Measurements from ENCODE around the gene HNF1B. TPM values are rescaled to one million over a fixed set of nuclear protein-coding genes. Genes with fewer than 3 reads are reported as not detected.

The HNF1B gene
- total RNA-seq, 2 experiments from 2014 or later, result not detected

DNA sequence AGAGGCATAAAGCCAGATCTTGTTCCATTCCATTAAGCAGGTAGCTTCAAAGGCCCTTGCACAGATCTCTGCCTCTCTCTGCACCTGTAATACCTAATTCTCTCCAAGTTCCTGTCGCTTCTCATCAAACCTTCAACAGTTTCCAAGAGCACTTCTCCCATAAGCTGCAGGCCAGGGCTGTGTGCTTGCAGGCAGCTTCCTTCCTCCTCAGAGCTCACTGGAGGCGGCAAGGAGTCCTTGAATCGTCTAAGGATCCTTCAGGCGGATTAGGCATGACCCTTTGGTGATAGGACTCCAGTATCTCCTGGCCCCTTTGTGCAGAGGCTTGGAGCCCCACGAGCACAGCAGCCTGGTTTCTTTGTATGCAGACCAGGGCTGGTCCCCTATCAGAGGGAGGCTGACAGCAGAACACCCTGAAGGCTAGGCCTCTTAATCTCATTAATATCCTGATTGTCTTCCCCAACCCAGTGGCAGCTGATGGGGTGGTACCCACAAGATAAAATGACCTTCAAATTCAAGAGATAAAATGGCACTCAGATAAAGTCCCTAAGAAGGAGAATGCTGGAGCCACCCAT, 19.8 kb downstream of the HNF1B start:
- Histone ChIP-seq H3K4me1 (ENCODE audit: insufficient read depth, low read length) (peaks cover 2% of the 10 kb centered on the region), H3K36me3 (ENCODE audit: insufficient read depth, low read length) (no peaks in the 10 kb centered on the region), H3K27ac (ENCODE audit: low read depth in 1 of 2, low read length in 2 of 2) (no peak overlapping the region), H3K27me3 (ENCODE audit: control insufficient read depth in 1 of 2, insufficient read depth in 2 of 2, low read length in 2 of 2) (peaks cover 0 to 4% of the 10 kb centered on the region in 2 experiments), H3K4me3 (ENCODE audit: low read length) (no peak overlapping the region), H3K9me3 (ENCODE audit: control insufficient read depth in 1 of 2, insufficient read depth in 1 of 2, low read length in 2 of 2) (no peaks in the 10 kb centered on the region)
- H3K36me3 Mint-ChIP-seq (ENCODE audit: low read depth), result no peaks in the 10 kb centered on the region
- H3K4me3 Mint-ChIP-seq, result no peak overlapping the region
- H3K9me3 Mint-ChIP-seq, result no peaks in the 10 kb centered on the region
- POLR2A ChIA-PET, result no interaction called here
- CTCF ChIA-PET, result no interaction called here
- no peak for ATAC-seq (ENCODE audit: poor library complexity)
- intact Hi-C loops (cut with DNase I, micrococcal nuclease), result no loop called here
- no peaks in the 10 kb centered on the region for H3K4me1 Mint-ChIP-seq (ENCODE audit: low read depth)
- no peak overlapping the region for H3K27ac Mint-ChIP-seq
- TF ChIP-seq, protein P1, sequence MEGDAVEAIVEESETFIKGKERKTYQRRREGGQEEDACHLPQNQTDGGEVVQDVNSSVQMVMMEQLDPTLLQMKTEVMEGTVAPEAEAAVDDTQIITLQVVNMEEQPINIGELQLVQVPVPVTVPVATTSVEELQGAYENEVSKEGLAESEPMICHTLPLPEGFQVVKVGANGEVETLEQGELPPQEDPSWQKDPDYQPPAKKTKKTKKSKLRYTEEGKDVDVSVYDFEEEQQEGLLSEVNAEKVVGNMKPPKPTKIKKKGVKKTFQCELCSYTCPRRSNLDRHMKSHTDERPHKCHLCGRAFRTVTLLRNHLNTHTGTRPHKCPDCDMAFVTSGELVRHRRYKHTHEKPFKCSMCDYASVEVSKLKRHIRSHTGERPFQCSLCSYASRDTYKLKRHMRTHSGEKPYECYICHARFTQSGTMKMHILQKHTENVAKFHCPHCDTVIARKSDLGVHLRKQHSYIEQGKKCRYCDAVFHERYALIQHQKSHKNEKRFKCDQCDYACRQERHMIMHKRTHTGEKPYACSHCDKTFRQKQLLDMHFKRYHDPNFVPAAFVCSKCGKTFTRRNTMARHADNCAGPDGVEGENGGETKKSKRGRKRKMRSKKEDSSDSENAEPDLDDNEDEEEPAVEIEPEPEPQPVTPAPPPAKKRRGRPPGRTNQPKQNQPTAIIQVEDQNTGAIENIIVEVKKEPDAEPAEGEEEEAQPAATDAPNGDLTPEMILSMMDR (IDR thresholded peaks at IDR 0.05), result no peak
- DNase-seq, result no peak
- H3K27me3 Mint-ChIP-seq, result peaks cover 9% of the 10 kb centered on the region

DNA sequence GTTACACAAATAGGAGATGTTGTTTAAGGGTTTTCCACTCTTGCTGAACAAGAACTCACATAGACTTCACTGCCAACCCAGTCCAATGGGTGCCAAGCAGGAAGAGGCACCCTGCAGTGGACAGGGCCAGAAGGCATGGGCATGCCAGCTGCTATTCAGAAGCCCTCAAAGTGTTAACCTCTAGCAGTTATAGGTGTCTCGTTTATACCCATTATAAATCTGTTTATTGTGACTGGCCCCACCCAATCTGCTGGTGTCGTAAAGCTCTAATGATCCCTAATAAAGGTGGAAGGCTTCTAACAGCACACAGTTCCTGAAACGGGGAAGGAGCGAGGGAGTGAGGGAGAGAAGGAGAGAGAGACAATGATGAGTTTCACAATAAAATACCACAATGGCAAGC, 23.9 kb downstream of the HNF1B start:
- no peak overlapping the region for H3K27ac Mint-ChIP-seq
- TF ChIP-seq, protein P1 (IDR thresholded peaks at IDR 0.05), result no peak
- H3K4me1 ChIP-seq (ENCODE audit: insufficient read depth, low read length), result peaks cover 2% of the 10 kb centered on the region
- H3K36me3 Mint-ChIP-seq (ENCODE audit: low read depth), result no peaks in the 10 kb centered on the region
- no peak for DNase-seq
- H3K27ac ChIP-seq (ENCODE audit: low read depth in 1 of 2, low read length in 2 of 2), result no peak overlapping the region
- H3K9me3 Mint-ChIP-seq, result no peaks in the 10 kb centered on the region
- H3K4me1 Mint-ChIP-seq (ENCODE audit: low read depth), result no peaks in the 10 kb centered on the region
- intact Hi-C loops (cut with DNase I, micrococcal nuclease), result no loop called here
- no peak overlapping the region for H3K4me3 Mint-ChIP-seq
- H3K9me3 ChIP-seq (ENCODE audit: control insufficient read depth in 1 of 2, insufficient read depth in 1 of 2, low read length in 2 of 2), result no peaks in the 10 kb centered on the region
- peaks cover 9% of the 10 kb centered on the region for H3K27me3 Mint-ChIP-seq
- H3K36me3 ChIP-seq (ENCODE audit: insufficient read depth, low read length), result no peaks in the 10 kb centered on the region
- no peak overlapping the region for H3K4me3 ChIP-seq (ENCODE audit: low read length)
- H3K27me3 ChIP-seq (ENCODE audit: control insufficient read depth in 1 of 2, insufficient read depth in 2 of 2, low read length in 2 of 2), result peaks cover 0 to 4% of the 10 kb centered on the region in 2 experiments
- ChIA-PET CTCF (no interaction called here), POLR2A (interaction anchor here (1.3 kb wide), 1 partner anchor 9 kb away, joined by 3 read pairs; no protein-coding TSS in a partner anchor)
- ATAC-seq (ENCODE audit: poor library complexity), result no peak

DNA sequence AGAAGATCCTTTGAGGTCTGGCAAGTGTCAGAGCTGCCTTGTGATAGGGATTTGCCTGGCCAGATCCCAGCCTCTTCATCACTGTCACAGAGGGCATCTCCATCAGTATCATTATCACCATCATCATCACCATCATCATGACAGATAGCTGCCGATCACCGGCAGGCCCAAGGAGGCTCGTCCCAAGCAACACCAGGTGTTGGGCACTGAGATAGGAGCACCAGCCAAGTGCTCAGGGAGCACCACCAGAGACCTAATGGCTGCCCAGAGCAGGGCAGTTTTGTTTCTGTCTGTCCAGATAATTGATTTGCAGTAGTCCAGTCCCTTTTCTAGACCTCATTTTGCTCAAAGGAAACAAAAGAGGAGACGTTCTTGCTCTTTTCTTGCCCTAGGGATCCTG, 25.0 kb downstream of the HNF1B start:
- CTCF ChIA-PET, result no interaction called here
- intact Hi-C loops (cut with DNase I, micrococcal nuclease), result no loop called here
- TF ChIP-seq, protein P1 (IDR thresholded peaks at IDR 0.05), result no peak
- Mint-ChIP-seq H3K9me3 (no peaks in the 10 kb centered on the region), H3K27me3 (peaks cover 16% of the 10 kb centered on the region), H3K27ac (no peak overlapping the region), H3K36me3 (ENCODE audit: low read depth) (no peaks in the 10 kb centered on the region), H3K4me1 (ENCODE audit: low read depth) (no peaks in the 10 kb centered on the region), H3K4me3 (no peak overlapping the region)
- H3K27ac ChIP-seq (ENCODE audit: low read depth in 1 of 2, low read length in 2 of 2), result no peak overlapping the region
- DNase-seq (no peak), ATAC-seq (ENCODE audit: poor library complexity) (no peak)
- peaks cover 2% of the 10 kb centered on the region for H3K4me1 ChIP-seq (ENCODE audit: insufficient read depth, low read length)
- peaks cover 3 to 4% of the 10 kb centered on the region in 2 experiments for H3K27me3 ChIP-seq (ENCODE audit: control insufficient read depth in 1 of 2, insufficient read depth in 2 of 2, low read length in 2 of 2)
- POLR2A ChIA-PET, result no interaction called here
- no peak overlapping the region for H3K4me3 ChIP-seq (ENCODE audit: low read length)
- no peaks in the 10 kb centered on the region for H3K36me3 ChIP-seq (ENCODE audit: insufficient read depth, low read length)
- no peaks in the 10 kb centered on the region for H3K9me3 ChIP-seq (ENCODE audit: control insufficient read depth in 1 of 2, insufficient read depth in 1 of 2, low read length in 2 of 2)
